SHP77 (cell line): Measurements from ENCODE around the gene GNRH2.
"Not testable (repeated sequence)": the region's sequence is repeated elsewhere in the genome, so short reads cannot be mapped to it uniquely, and the experiment has no call there.

Experiments
- DNase-seq, 2 experiments: peaks; one replicate each; lab custom pipeline; 2025; lab: John Stamatoyannopoulos, UW

GNRH2 gene

DNA sequence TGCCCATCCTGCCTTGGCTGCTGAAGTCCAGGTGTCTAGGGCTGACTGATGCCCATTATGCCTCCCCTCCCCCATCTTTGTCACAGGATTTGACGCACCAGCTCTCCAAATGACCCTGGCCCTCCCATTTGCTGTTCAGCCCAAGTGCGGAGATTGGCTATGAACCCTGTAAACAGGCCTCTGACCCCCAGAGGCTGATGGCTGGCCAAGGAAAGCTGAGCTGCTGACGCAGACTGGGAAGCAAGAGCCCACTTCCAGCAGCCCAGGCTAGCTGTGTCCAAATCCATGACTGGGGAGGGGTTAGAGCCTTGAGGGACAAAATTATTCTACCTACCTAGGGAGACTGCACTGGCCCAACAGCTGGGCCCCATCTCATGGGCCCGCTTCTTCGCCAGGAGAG, 797 bp upstream of the GNRH2 start:
- no peak for DNase-seq

DNA sequence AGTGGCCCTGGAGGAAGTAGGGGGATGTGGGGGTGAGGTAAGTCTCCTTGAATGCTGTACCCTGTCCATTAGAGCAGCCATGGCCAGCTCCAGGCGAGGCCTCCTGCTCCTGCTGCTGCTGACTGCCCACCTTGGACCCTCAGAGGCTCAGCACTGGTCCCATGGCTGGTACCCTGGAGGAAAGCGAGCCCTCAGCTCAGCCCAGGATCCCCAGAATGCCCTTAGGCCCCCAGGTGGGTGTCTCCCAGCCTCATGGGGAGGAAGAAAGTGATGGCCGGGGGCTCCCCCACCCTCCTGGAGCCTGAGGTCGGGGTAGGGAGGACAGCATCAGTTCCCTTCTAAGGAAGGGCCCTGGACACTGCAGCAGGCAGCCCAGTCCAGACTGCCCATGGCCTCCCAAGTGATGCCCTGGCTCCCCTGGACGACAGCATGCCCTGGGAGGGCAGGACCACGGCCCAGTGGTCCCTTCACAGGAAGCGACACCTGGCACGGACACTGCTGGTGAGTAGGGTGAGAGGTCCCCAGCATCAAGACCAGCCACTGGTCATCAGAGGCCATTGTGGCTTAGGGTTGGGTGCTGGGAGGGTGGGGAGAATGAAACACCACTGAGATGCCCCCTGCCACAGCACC, 1.0 kb downstream of the GNRH2 start:
- no peak for DNase-seq

DNA sequence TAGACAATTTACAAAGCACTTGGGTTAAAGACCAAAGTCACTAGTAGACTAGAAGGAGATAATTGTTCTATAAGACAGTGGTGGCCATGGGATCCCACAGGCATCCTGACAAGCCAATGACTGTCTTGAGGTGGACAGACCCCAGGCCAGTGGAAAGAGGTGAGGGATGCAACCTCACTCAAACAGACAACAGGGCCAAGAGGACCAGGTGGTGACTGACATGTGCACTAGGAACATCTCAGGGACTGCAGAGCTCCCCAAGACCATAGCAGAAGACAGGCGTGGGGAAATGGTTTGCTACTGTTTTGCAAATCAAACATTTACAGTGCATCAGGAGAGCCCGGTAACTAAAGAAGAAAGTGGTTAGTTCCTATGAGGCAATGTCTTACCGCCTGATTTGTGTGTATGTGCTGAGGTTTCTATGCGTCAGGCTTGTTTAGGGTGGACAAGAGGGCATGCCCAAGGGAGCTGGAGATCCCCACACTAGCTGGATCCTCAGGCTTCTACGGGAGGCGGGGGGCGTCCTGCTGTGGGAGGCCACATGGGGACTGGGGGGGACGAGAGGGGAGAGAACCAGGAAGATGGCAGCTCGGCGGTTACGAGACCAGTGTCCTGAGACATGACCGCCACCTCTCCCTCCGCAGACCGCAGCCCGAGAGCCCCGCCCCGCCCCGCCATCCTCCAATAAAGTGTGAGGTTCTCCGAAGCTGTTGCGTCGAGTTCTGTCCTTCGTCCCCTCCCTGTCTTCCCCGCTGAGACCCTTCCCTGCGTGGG, 1.8 kb downstream of the GNRH2 start:
- DNase-seq = peak; percentile 92 to 97

- DNase-seq = peak; percentile 92 to 97
Observed at GRCh38 chr20:3045816-3046676, 2.6 kb downstream of the GNRH2 start, which contains the start of gene MRPS26. MRPS26 (plus strand) TSS chr20:3046052; CDS start chr20:3046069, 17 bp downstream.

- peak in 1 of 2 experiments; percentile 31 for DNase-seq
Observed at GRCh38 chr20:3046677-3047462, 3.4 kb downstream of the GNRH2 start.

GRCh38 chr20:3047486-3048419, 4.3 kb downstream of the GNRH2 start:
- DNase-seq = no peak

GRCh38 chr20:3051385-3052019, 8.1 kb downstream of the GNRH2 start:
- no peak for DNase-seq

DNA sequence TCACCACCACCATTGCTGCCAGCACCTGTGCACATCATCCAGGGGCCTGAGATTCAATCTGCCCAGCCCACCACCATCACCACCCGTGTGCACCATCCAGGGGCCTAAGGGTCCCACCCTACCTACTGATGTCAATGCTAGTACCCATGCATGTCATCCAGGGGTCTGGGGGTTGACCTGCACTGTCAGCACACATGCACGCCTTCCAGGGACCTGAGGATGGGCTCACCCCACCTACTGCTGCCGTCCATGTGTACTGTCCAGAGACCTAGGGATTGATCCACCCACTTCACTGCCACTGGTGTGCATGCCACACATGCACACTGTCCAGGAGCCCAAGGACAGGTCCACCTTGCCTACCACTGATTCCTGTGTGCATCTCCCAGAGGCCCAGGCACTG, 16.1 kb downstream of the GNRH2 start:
- no peak for DNase-seq

GRCh38 chr20:3064119-3064518, 20.7 kb downstream of the GNRH2 start:
- DNase-seq = not testable (repeated sequence)

DNA sequence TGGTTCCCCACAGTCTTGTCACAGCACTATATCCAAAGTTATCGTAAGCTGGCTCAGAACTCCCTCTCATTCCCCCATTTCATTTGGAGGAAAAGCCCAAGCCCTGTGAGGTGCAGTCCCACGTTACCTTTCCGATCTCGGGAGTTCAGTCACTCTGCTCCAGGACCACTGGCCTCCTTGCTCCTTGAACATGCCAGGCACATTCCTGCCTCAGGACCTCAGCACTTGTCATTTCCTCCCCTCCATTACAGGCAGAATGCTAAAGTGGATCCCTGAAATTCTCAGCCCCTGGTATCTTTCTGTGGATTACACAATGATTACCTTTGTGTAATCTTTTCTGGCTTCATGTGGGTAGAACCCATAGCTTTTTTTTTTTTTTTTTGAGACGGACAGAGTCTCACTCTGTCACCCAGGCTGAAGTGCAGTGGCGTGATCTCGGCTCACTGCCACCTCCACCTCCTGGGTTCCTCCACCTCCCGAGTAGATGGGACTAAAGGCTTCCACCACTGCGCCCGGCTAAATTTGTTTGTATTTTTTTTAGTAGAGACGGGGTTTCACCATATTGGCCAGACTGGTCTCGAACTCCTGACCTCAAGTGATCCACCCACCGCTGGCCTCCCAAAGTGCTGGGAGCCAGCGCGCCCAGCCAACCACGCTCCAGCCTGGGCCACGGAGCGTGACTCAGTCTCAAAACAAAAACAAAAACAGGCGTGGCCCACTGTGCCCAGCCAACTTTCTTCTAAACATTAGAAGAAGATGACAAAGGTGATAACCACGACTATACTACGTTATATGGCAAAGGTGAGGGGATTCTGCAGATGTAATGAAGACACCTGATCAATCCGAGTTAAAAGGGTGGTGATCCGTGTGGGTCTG, 24.0 kb downstream of the GNRH2 start:
- no peak for DNase-seq

DNA sequence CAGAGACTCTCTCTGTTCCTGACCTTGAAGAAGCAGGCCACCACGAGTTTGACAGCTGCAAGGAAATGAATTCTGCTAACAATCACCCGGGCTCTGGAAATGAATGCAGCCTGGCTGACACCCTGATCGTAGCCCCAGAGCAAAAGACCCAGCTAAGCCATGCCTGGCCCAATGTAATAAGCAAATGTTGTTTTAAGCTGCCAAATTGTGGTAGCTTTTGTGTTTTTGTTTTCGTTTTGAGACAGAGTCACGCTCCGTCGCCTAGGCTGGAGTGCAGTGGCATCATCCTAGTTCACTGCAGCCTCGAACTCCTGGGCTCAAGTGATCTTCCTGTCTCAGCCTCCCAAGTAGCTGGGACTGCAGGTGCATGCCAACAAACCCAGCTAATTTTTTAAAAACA, 24.7 kb downstream of the GNRH2 start:
- no peak for DNase-seq

DNA sequence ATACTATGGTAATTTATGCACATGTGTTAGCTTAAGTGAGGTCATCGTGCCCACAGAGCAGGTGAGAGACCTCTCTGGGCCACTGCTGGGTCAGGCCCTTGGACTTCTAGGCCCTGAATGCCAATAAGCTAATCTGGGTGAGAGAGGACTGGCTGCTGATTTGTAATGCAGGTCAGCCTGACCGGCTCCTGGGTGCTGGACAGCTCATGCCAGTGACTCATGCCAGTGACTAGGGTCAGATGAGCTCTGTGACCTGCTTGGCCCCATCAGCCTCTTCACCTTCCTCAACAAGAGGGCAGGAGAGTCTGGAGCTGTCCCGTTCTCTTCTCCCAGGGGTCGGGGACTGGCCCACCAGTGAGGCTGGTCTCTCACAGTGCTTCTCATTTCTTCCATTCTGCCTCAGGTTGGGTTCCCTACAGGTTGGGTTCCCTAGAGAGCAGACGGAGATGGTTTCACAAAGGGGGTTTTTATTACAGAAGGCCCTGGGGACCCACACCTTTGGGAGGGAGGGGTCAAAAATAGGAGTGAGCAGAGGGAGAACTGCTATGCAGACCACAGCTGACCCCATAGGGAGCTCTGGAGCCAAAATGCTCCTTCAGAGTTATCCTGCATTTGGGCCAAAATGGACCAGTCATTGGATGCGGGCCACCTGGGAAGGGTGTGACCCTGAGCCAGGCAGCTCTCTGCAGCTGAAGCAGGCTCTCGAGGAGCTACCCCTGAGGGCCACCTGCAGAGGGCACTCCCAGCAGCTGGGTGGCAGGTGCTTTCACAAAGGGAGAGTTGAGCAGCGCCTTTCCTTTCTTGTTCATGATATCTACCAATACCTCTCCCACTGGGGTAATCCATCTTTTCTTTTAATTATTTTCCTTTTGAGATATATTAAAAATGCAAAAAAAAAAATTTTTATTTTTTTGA, 25.8 kb downstream of the GNRH2 start:
- DNase-seq = peak; percentile 20 to 77

DNA sequence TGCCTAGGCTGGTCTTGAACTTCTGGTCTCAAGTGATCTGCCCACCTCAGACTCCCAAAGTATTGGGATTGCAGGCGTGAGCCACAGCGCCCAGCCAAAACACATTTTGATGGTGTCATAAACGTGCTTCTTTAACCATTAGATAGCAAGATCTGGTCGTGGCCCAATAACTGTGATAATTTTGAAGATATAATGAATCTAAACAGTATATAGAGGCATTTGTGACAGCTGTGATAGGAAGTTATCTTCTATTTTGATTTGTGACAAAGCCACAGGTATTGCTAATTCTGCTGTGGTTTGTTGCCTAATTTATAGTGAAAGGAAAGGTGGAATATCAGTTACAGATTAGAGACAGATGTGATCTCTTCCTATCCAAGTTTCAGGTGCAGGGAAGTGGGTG, 27.3 kb downstream of the GNRH2 start:
- no peak for DNase-seq

DNA sequence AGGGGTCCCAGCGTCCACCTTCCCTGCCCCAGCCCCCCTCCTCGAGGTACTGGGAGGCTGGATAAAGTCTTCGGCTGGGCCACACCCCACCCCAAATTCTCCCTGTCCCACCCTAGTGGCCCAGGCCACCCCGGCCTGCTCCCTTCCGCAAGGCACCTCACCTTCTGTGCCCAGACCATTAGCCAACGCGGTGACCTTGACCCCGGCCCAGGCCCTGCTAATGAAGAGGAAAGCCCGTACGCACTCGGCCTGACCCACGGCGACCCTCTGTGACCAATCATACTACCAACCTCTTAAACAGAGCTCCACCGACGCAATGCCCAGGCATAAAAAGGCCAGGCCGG, 27.8 kb downstream of the GNRH2 start:
- DNase-seq = no peak

DNA sequence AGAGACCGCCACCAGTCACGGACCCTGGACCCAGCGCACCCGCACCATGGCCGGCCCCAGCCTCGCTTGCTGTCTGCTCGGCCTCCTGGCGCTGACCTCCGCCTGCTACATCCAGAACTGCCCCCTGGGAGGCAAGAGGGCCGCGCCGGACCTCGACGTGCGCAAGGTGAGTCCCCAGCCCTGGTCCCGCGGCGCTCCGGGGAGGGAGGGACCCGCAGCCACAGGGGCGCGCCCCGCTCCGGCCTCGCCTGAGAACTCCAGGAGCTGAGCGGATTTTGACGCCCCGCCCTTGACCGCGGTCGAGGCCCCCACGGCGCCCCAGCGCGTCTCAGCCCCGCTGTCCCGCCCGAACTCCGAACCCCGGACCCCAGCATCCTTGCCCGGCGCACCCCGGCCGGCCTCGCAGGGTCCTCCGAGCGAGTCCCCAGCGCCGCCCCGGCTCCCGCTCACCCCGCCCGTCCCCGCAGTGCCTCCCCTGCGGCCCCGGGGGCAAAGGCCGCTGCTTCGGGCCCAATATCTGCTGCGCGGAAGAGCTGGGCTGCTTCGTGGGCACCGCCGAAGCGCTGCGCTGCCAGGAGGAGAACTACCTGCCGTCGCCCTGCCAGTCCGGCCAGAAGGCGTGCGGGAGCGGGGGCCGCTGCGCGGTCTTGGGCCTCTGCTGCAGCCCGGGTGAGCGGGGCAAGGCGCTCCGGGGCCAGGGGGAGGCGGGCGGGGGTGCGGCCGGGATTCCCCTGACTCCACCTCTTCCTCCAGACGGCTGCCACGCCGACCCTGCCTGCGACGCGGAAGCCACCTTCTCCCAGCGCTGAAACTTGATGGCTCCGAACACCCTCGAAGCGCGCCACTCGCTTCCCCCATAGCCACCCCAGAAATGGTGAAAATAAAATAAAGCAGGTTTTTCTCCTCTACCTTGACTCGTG, 28.4 kb downstream of the GNRH2 start, which contains the start of gene OXT:
Gene OXT, plus strand, starts transcription at position 11 of the 920 bp plus-strand sequence. Its CDS starts 36 bp downstream, at position 47.
- no peak for DNase-seq

- DNase-seq = no peak
Observed at GRCh38 chr20:3072530-3073250, 29.3 kb downstream of the GNRH2 start.
